Osteoblast (primary cell): Measurements from ENCODE around the gene GRIK3. TPM values are rescaled to one million over a fixed set of nuclear protein-coding genes. Genes with fewer than 3 reads are reported as not detected.
"Not testable (repeated sequence)": the region's sequence is repeated elsewhere in the genome, so short reads cannot be mapped to it uniquely, and the experiment has no call there.

ENCODE experiments used
- DNase-seq: peaks from one replicate; pipeline ENCODE4 v3.0.0; 2011; ENCODE audit warnings: low spot score, mixed read lengths; ENCODE audit not compliant: insufficient read length; ENCODE audit errors: missing footprints
- H2AFZ ChIP-seq: 2 replicates; pipeline ENCODE4 v1.6.0; 2011; ENCODE audit warnings: mild to moderate bottlenecking, low read length
- H3K27ac ChIP-seq: 2 replicates; pipeline ENCODE4 v1.5.1; 2011; ENCODE audit warnings: mild to moderate bottlenecking, low read depth, low read length, moderate library complexity
- H3K27me3 ChIP-seq: 2 replicates; pipeline ENCODE4 v1.6.0; 2012; ENCODE audit warnings: mild to moderate bottlenecking, control low read depth, inconsistent platforms, low read length, moderate library complexity; ENCODE audit not compliant: insufficient read depth
- H3K36me3 ChIP-seq: 2 replicates; pipeline ENCODE4 v1.5.1; 2011; ENCODE audit warnings: mild to moderate bottlenecking, low read length, control low read depth, moderate library complexity; ENCODE audit not compliant: insufficient read depth
- H3K4me1 ChIP-seq: 2 replicates; pipeline ENCODE4 v1.5.1; 2011; ENCODE audit warnings: mild to moderate bottlenecking, low read length, control low read depth, moderate library complexity; ENCODE audit not compliant: insufficient read depth
- H3K4me2 ChIP-seq: 2 replicates; pipeline ENCODE4 v1.6.0; 2011; ENCODE audit warnings: mild to moderate bottlenecking, low read length; ENCODE audit not compliant: insufficient read depth
- H3K4me3 ChIP-seq: fragments of 200-600 bp; sonication (generic); 3 replicates; pipeline ENCODE4 v1.5.1; 2012; ENCODE audit warnings: mild to moderate bottlenecking, low read length, inconsistent platforms; ENCODE audit not compliant: insufficient read depth
- H3K79me2 ChIP-seq: 2 replicates; pipeline ENCODE4 v1.6.0; 2012; ENCODE audit warnings: mild to moderate bottlenecking, low read length, control low read depth, inconsistent platforms; ENCODE audit not compliant: insufficient read depth
- H3K9me3 ChIP-seq: 2 replicates; pipeline ENCODE4 v1.5.1; 2011; ENCODE audit warnings: low read depth, low read length, control low read depth
- H4K20me1 ChIP-seq: 2 replicates; pipeline ENCODE4 v1.6.0; 2012; ENCODE audit warnings: mild to moderate bottlenecking, low read length, control low read depth; ENCODE audit not compliant: insufficient read depth
- total RNA-seq: library from RNA; depleted of rRNA; stranded (reverse); fragments of >200 nt; gene quantifications from 2 replicates; pipeline ENCODE4 v1.2.3, GENCODE V29; 2012
- TF ChIP-seq, protein P1 (sequence below): IDR thresholded peaks from 2 replicates; pipeline ENCODE4 v1.5.1; 2011; ENCODE audit warnings: mild to moderate bottlenecking, low read depth, low read length, moderate library complexity; ENCODE audit errors: extremely low read depth

The GRIK3 gene
- not detected in 2 replicates for total RNA-seq

DNA sequence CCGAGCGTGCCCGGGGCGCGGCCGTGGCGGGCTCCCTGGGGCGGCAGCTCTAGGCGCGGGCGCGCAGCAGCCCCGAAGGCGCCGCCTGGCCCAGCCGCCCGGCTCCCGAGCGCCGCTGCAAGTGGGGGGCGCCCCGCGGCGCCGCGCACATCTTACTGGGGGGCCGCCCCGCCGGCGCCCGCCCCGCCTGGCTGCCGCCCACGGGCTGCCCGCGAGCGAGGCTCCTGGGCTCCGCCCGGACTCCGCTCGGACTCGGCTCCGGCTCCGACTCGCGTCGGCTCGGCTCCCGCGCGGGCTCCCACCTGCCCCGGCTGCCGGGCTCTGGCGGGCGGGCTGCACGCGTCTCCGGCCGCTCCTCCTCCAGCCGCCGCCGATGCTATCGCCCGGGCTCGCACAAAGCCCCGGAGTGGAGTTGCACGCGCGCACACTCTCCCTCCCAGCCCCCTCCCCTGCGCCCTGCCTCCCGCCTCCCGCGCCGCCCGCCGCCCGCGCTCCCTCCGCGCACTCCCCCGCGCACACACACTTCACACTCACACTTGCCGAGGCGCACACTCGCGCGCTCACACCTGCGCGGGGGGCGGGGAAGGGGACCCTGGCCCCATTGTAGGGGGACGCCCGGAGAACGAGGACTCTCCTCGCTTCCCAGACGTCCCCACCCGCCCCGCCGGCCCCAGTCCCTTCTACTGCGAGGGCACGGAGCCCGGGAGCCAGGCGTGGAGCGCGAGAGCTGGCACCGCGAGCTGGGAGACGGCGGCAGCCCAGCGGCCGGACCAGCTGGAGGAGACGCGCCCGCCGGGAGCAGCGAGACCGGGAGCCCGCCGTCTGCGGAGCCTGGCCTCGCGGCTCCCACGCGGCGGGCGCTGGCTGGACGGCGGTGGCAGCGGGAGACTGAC, at the start of gene GRIK3:
Gene GRIK3 (minus strand): TSS at position 395 of the 893 bp plus-strand sequence. CDS start 407 bp downstream, outside the sequence.
- TF ChIP-seq, protein P1, sequence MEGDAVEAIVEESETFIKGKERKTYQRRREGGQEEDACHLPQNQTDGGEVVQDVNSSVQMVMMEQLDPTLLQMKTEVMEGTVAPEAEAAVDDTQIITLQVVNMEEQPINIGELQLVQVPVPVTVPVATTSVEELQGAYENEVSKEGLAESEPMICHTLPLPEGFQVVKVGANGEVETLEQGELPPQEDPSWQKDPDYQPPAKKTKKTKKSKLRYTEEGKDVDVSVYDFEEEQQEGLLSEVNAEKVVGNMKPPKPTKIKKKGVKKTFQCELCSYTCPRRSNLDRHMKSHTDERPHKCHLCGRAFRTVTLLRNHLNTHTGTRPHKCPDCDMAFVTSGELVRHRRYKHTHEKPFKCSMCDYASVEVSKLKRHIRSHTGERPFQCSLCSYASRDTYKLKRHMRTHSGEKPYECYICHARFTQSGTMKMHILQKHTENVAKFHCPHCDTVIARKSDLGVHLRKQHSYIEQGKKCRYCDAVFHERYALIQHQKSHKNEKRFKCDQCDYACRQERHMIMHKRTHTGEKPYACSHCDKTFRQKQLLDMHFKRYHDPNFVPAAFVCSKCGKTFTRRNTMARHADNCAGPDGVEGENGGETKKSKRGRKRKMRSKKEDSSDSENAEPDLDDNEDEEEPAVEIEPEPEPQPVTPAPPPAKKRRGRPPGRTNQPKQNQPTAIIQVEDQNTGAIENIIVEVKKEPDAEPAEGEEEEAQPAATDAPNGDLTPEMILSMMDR: no peak
- H4K20me1 ChIP-seq: no peaks in the 10 kb centered on the region
- no peaks in the 10 kb centered on the region for H3K36me3 ChIP-seq
- H3K4me3 ChIP-seq: no peak within 1 kb of the TSS
- no peak within 1 kb of the TSS for H3K27ac ChIP-seq
- DNase-seq: no peak
- H3K79me2 ChIP-seq: no peaks in the 10 kb centered on the region
- no peak within 1 kb of the TSS for H3K4me2 ChIP-seq
- H3K9me3 ChIP-seq: no peaks in the 10 kb centered on the region
- H2AFZ ChIP-seq: no peak within 1 kb of the TSS
- no peaks in the 10 kb centered on the region for H3K4me1 ChIP-seq
- peaks cover 38% of the 10 kb centered on the region for H3K27me3 ChIP-seq

- DNase-seq: no peak
- Histone ChIP-seq H3K4me2 (no peak overlapping the region), H3K27me3 (no peaks in the 10 kb centered on the region), H3K27ac (no peak overlapping the region), H4K20me1 (no peaks in the 10 kb centered on the region), H3K4me3 (no peak overlapping the region), H3K9me3 (no peaks in the 10 kb centered on the region), H3K4me1 (no peaks in the 10 kb centered on the region), H2AFZ (no peak overlapping the region), H3K36me3 (no peaks in the 10 kb centered on the region), H3K79me2 (no peaks in the 10 kb centered on the region)
- TF ChIP-seq, protein P1: no peak
Observed at GRCh38 chr1:37084013-37084412, 49.7 kb upstream of the GRIK3 start.

DNA sequence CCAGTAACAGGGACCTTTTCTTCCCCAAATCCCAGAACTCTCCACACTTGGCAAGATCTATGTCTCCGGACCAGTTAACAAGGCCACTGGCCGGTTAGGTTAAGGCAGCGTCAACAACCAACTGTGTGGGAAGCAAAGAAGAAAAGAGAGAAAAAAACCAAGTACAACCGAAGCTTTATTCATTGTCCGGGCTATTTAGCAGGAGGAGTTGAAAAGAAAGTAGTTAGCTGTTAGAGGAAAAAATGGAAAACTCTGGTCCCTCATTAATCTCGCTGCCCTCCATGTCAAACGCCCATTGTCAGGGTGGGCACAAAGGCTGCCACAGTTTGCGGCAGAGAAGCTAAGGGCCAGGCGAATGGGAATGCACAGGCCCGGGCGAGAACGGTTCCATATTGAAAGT, 49.3 kb upstream of the GRIK3 start:
- H3K27me3 ChIP-seq: no peaks in the 10 kb centered on the region
- H3K36me3 ChIP-seq: no peaks in the 10 kb centered on the region
- TF ChIP-seq, protein P1: no peak
- no peaks in the 10 kb centered on the region for H3K9me3 ChIP-seq
- no peak for DNase-seq
- H3K27ac ChIP-seq: no peak overlapping the region
- H2AFZ ChIP-seq: no peak overlapping the region
- H3K4me3 ChIP-seq: no peak overlapping the region
- no peak overlapping the region for H3K4me2 ChIP-seq
- H4K20me1 ChIP-seq: no peaks in the 10 kb centered on the region
- no peaks in the 10 kb centered on the region for H3K79me2 ChIP-seq
- H3K4me1 ChIP-seq: no peaks in the 10 kb centered on the region

DNA sequence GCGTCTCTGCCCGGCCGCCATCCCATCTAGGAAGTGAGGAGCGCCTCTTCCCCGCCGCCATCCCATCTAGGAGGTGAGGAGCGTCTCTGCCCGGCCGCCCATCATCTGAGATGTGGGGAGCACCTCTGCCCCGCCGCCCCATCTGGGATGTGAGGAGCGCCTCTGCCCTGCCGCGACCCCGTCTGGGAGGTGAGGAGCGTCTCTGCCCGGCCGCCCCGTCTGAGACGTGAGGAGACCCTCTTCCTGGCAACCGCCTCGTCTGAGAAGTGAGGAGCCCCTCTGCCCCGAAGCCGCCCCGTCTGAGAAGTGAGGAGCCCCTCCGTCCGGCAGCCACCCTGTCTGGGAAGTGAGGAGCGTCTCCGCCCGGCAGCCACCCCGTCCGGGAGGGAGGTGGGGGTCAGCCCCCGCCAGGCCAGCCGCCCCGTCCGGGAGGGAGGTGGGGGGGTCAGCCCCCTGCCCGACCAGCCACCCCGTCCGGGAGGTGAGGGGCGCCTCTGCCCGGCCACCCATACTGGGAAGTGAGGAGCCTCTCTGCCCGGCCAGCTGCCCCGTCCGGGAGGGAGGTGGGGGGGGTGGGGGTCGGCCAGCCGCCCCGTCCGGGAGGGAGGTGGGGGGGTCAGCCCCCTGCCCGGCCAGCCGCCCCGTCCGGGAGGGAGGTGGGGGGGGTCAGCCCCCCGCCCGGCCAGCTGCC, 46.1 kb upstream of the GRIK3 start:
- not testable (repeated sequence) for H2AFZ ChIP-seq, H4K20me1 ChIP-seq, H3K36me3 ChIP-seq, H3K4me2 ChIP-seq, H3K9me3 ChIP-seq, H3K79me2 ChIP-seq, H3K4me3 ChIP-seq, H3K27me3 ChIP-seq, DNase-seq, H3K4me1 ChIP-seq, H3K27ac ChIP-seq
